ENCODE data around the gene PSME3IP1. TPM values are rescaled to one million over a fixed set of nuclear protein-coding genes. Genes with fewer than 3 reads are reported as not detected.

The PSME3IP1 gene
- polyA plus RNA-seq, 1 of the 3 experiments (the other 2 are of a cell fraction) = 80.9 TPM

DNA sequence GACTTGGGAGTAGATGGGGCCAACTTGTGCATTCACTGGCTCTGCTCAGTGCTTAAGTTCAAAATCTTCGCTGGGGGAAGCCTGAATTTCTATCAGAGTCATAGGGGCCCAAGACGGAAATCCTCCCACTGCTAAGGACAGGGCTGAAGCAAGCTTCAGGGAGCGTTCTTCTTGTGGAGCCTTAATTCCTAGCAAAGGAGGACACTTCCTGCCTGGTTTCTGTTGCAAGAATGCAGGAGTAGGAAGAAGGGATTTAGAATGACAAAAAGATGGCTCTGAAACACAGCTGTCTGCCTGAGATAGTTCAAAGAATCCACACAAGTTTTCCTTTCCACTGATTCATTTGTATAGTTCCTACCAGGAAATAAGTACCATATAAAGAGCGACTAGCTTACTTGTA is 26.4 kb downstream of the PSME3IP1 start:
- Histone ChIP-seq H3K4me3 (ENCODE audit: low read depth in 2 of 2, low read length in 1 of 2) (no peak overlapping the region), H3K27me3 (ENCODE audit: insufficient read depth) (no peaks in the 10 kb centered on the region), H3K9ac (no peak overlapping the region), H3F3A (replicated peaks; ENCODE audit: insufficient read depth) (no peaks in the 10 kb centered on the region), H2AFZ (ENCODE audit: low read depth) (no peak overlapping the region), H3K27ac (ENCODE audit: low read depth in 2 of 2, low read length in 1 of 2) (no peak overlapping the region), H3K4me1 (ENCODE audit: control insufficient read depth in 1 of 2, insufficient read depth in 2 of 2, low read depth in 1 of 2, low read length in 1 of 2) (no peaks in the 10 kb centered on the region), H3K9me2 (no peaks in the 10 kb centered on the region), H3K4me2 (no peak overlapping the region), H3K79me2 (ENCODE audit: insufficient read depth) (peaks cover 4% of the 10 kb centered on the region; the same call in 1 of the 2 replicates), H3K9me3 (no peaks in the 10 kb centered on the region), H4K20me1 (ENCODE audit: insufficient read depth) (no peaks in the 10 kb centered on the region), H3K36me3 (replicated peaks in 1 of 2; ENCODE audit: control insufficient read depth in 1 of 2, insufficient read depth in 2 of 2, low read length in 1 of 2) (peaks cover 50 to 67% of the 10 kb centered on the region in 2 experiments)
- no peak for DNase-seq
- whole genome bisulfite sequencing (ENCODE audit: low lambda C conversion rate) = 99% methylated on average over 4 of the region's 4 CpGs
- ChIA-PET POLR2A (no interaction called here), CTCF (interaction anchor here (1.4 kb wide), 1 partner anchor 67 kb away, joined by 4 read pairs; the partner anchor contains the start of gene CPNE2)
- TF ChIP-seq GABPA (IDR thresholded peaks at IDR 0.05; ENCODE audit: low read depth) (no peak), CHD2 (IDR thresholded peaks at IDR 0.05; ENCODE audit: low read length, partially characterized antibody) (no peak), TEAD4 (IDR thresholded peaks at IDR 0.05; ENCODE audit: borderline replicate concordance, insufficient read depth) (no peak), FOXM1 (IDR thresholded peaks at IDR 0.05; ENCODE audit: low read depth) (no peak), RCOR1 (IDR thresholded peaks at IDR 0.05; ENCODE audit: low read length) (no peak)

DNA sequence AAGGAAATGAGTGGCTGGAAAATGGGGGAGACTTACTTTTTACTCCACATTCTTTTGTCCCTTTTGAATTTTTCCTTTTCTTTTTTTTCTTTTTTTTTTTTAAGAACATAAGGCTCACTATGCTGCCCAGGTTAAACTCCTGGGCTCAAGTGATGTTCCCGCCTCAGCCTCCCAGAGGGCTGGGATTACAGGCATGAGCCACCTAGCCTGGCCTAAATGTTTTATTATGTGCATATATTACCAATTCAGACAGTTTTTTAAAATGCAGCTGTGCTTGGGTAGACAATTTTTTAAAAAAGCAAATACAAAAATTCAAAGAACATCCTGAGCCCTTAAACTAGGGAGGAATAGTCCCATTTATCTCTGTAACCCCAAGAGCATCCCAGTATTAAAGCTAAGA is 28.3 kb downstream of the PSME3IP1 start:
- Histone ChIP-seq H4K20me1 (ENCODE audit: insufficient read depth) (no peaks in the 10 kb centered on the region), H3K27me3 (ENCODE audit: insufficient read depth) (no peaks in the 10 kb centered on the region), H3K4me3 (ENCODE audit: low read depth in 2 of 2, low read length in 1 of 2) (no peak overlapping the region), H3K36me3 (replicated peaks in 1 of 2; ENCODE audit: control insufficient read depth in 1 of 2, insufficient read depth in 2 of 2, low read length in 1 of 2) (peaks cover 55 to 72% of the 10 kb centered on the region in 2 experiments), H3K9me3 (no peaks in the 10 kb centered on the region), H3K27ac (ENCODE audit: low read depth in 2 of 2, low read length in 1 of 2) (no peak overlapping the region), H3K4me1 (ENCODE audit: control insufficient read depth in 1 of 2, insufficient read depth in 2 of 2, low read depth in 1 of 2, low read length in 1 of 2) (no peaks in the 10 kb centered on the region), H3K79me2 (ENCODE audit: insufficient read depth) (peaks cover 3% of the 10 kb centered on the region; the same call in 1 of the 2 replicates), H3F3A (replicated peaks; ENCODE audit: insufficient read depth) (no peaks in the 10 kb centered on the region), H3K9ac (no peak overlapping the region), H3K4me2 (no peak overlapping the region), H2AFZ (ENCODE audit: low read depth) (no peak overlapping the region), H3K9me2 (no peaks in the 10 kb centered on the region)
- 92% methylated on average over 1 of the region's 1 CpG for WGBS (ENCODE audit: low lambda C conversion rate)
- TF ChIP-seq TEAD4 (IDR thresholded peaks at IDR 0.05; ENCODE audit: borderline replicate concordance, insufficient read depth) (no peak), RCOR1 (IDR thresholded peaks at IDR 0.05; ENCODE audit: low read length) (no peak), RFX5 (IDR thresholded peaks at IDR 0.05; ENCODE audit: low read length) (no peak), GATA2 (CRISPR knock-in tag; IDR thresholded peaks at IDR 0.05) (no peak), RXRA (IDR thresholded peaks at IDR 0.05; ENCODE audit: borderline replicate concordance, low read depth) (no peak), USF1 (IDR thresholded peaks at IDR 0.05; ENCODE audit: borderline replicate concordance, low read depth) (no peak), FOXJ3 (CRISPR knock-in tag; IDR thresholded peaks at IDR 0.05) (no peak), SMC3 (IDR thresholded peaks at IDR 0.05; ENCODE audit: low read depth, low read length) (no peak), FOSL2 (IDR thresholded peaks at IDR 0.05; ENCODE audit: borderline replicate concordance, low read depth) (no peak), TCF12 (IDR thresholded peaks at IDR 0.05) (no peak), YY1 (IDR thresholded peaks at IDR 0.05; ENCODE audit: low read depth) (no peak), EZH2phosphoT487 (IDR thresholded peaks at IDR 0.05; ENCODE audit: borderline replicate concordance, low read depth) (no peak)
- TF ChIP-seq, protein P1, sequence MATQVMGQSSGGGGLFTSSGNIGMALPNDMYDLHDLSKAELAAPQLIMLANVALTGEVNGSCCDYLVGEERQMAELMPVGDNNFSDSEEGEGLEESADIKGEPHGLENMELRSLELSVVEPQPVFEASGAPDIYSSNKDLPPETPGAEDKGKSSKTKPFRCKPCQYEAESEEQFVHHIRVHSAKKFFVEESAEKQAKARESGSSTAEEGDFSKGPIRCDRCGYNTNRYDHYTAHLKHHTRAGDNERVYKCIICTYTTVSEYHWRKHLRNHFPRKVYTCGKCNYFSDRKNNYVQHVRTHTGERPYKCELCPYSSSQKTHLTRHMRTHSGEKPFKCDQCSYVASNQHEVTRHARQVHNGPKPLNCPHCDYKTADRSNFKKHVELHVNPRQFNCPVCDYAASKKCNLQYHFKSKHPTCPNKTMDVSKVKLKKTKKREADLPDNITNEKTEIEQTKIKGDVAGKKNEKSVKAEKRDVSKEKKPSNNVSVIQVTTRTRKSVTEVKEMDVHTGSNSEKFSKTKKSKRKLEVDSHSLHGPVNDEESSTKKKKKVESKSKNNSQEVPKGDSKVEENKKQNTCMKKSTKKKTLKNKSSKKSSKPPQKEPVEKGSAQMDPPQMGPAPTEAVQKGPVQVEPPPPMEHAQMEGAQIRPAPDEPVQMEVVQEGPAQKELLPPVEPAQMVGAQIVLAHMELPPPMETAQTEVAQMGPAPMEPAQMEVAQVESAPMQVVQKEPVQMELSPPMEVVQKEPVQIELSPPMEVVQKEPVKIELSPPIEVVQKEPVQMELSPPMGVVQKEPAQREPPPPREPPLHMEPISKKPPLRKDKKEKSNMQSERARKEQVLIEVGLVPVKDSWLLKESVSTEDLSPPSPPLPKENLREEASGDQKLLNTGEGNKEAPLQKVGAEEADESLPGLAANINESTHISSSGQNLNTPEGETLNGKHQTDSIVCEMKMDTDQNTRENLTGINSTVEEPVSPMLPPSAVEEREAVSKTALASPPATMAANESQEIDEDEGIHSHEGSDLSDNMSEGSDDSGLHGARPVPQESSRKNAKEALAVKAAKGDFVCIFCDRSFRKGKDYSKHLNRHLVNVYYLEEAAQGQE (IDR thresholded peaks at IDR 0.05; ENCODE audit: low read depth, low read length) = no peak
- TF ChIP-seq, protein P2, sequence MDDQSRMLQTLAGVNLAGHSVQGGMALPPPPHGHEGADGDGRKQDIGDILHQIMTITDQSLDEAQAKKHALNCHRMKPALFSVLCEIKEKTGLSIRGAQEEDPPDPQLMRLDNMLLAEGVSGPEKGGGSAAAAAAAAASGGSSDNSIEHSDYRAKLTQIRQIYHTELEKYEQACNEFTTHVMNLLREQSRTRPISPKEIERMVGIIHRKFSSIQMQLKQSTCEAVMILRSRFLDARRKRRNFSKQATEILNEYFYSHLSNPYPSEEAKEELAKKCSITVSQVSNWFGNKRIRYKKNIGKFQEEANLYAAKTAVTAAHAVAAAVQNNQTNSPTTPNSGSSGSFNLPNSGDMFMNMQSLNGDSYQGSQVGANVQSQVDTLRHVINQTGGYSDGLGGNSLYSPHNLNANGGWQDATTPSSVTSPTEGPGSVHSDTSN (IDR thresholded peaks at IDR 0.05) = no peak
- DNase-seq = no peak
- ChIA-PET POLR2A (no interaction called here), CTCF (interaction anchor here (0.8 kb wide), 1 partner anchor 24 kb away, joined by 3 read pairs; no protein-coding TSS in a partner anchor)
